Neural cell (in vitro differentiated cells): ENCODE results near the gene FAM43A. TPM values are rescaled to one million over a fixed set of nuclear protein-coding genes. Genes with fewer than 3 reads are reported as not detected.
A peak's percentile ranks its signal among the peaks of the same experiment; 100 is the strongest.

Source experiments
- H2AFZ ChIP-seq: fragments of 200-600, 300-800 bp; sonication (generic), shearing (Covaris generic); 2 replicates; pipeline ENCODE4 v1.6.0; 2014; ENCODE audit warnings: low read depth, mild to moderate bottlenecking, antibody characterized with exemption, low read length, moderate library complexity
- H3F3A ChIP-seq: fragments of 200-600 bp; shearing (Covaris generic); 2 replicates; pipeline ENCODE4 v1.6.1; 2016; ENCODE audit warnings: mild to moderate bottlenecking, moderate library complexity, mixed read lengths, antibody characterized with exemption, low read length; ENCODE audit not compliant: insufficient read depth, poor library complexity, severe bottlenecking
- H3K27ac ChIP-seq: fragments of 200-600, 300-800 bp; sonication (generic), shearing (Covaris generic); 2 replicates; pipeline ENCODE4 v1.5.1; 2014; ENCODE audit warnings: mild to moderate bottlenecking, low read length, moderate library complexity
- H3K27me3 ChIP-seq: fragments of 300-800, 200-600 bp; sonication (generic), shearing (Covaris generic); 2 replicates; pipeline ENCODE4 v1.6.0; 2014; ENCODE audit warnings: mild to moderate bottlenecking, low read depth, low read length, moderate library complexity; ENCODE audit not compliant: insufficient read depth
- H3K36me3 ChIP-seq: fragments of 300-800, 200-600 bp; sonication (generic), shearing (Covaris generic); 2 replicates; pipeline ENCODE4 v1.5.1; 2014; ENCODE audit warnings: mild to moderate bottlenecking, antibody characterized with exemption, low read length, moderate library complexity; ENCODE audit not compliant: insufficient read depth
- H3K4me2 ChIP-seq: fragments of 300-800, 200-600 bp; sonication (generic), shearing (Covaris generic); 2 replicates; pipeline ENCODE4 v1.6.0; 2014; ENCODE audit warnings: mild to moderate bottlenecking, low read length
- H3K4me3 ChIP-seq: fragments of 300-800, 200-600 bp; sonication (generic), shearing (Covaris generic); 2 replicates; pipeline ENCODE4 v1.5.1; 2014; ENCODE audit warnings: mild to moderate bottlenecking, low read length, moderate library complexity
- H3K79me2 ChIP-seq: fragments of 200-600 bp; shearing (Covaris generic); replicated peaks from 2 replicates; pipeline ENCODE4 v1.6.0; 2014; ENCODE audit warnings: mild to moderate bottlenecking, low read length, moderate library complexity; ENCODE audit not compliant: insufficient read depth
- H3K9ac ChIP-seq: fragments of 300-800, 200-600 bp; sonication (generic), shearing (Covaris generic); 2 replicates; pipeline ENCODE4 v1.6.1; 2016; ENCODE audit warnings: mild to moderate bottlenecking, low read length, mixed read lengths
- H3K9me2 ChIP-seq: fragments of 200-600 bp; shearing (Covaris generic); 2 replicates; pipeline ENCODE4 v1.6.1; 2016; ENCODE audit warnings: mild to moderate bottlenecking, low read length, mixed read lengths; ENCODE audit not compliant: insufficient read depth
- H3K9me3 ChIP-seq: fragments of 200-600, 300-800 bp; sonication (generic), shearing (Covaris generic); 2 replicates; pipeline ENCODE4 v1.6.1; 2016; ENCODE audit warnings: mild to moderate bottlenecking, mixed run types, low read length, moderate library complexity, mixed read lengths
- H4K20me1 ChIP-seq: fragments of 200-600 bp; shearing (Covaris generic); 2 replicates; pipeline ENCODE4 v1.6.1; 2016; ENCODE audit warnings: mild to moderate bottlenecking, mixed run types; ENCODE audit not compliant: insufficient read depth
- CTCF ChIP-seq: fragments of 450-650 bp; IDR thresholded peaks from 2 replicates; pipeline ENCODE4 v1.5.1; 2014; ENCODE audit warnings: antibody characterized with exemption, mild to moderate bottlenecking, moderate library complexity; ENCODE audit not compliant: poor library complexity, severe bottlenecking
- EP300 ChIP-seq: fragments of 450-650 bp; conservative IDR thresholded peaks from 2 replicates; pipeline ENCODE4 v1.6.1; 2014; ENCODE audit warnings: antibody characterized with exemption, mild to moderate bottlenecking, moderate library complexity; ENCODE audit not compliant: poor library complexity, severe bottlenecking
- EZH2 ChIP-seq: fragments of 200-600, 300-800 bp; shearing (Covaris generic), sonication (generic); IDR thresholded peaks from 2 replicates; pipeline ENCODE4 v1.6.1; 2014; ENCODE audit warnings: antibody characterized with exemption, low read length, borderline replicate concordance, mild to moderate bottlenecking; ENCODE audit not compliant: insufficient read depth, poor library complexity, severe bottlenecking
- MXI1 ChIP-seq: fragments of 450-650 bp; conservative IDR thresholded peaks from 2 replicates; pipeline ENCODE4 v1.6.1; 2014; ENCODE audit warnings: antibody characterized with exemption, mild to moderate bottlenecking; ENCODE audit not compliant: poor library complexity, severe bottlenecking
- POLR2AphosphoS5 ChIP-seq: IDR thresholded peaks from 2 replicates; pipeline ENCODE4 v1.6.1; 2012
- RAD21 ChIP-seq: fragments of 450-650 bp; conservative IDR thresholded peaks from 2 replicates; pipeline ENCODE4 v1.6.1; 2014; ENCODE audit warnings: antibody characterized with exemption, mild to moderate bottlenecking, moderate library complexity
- REST ChIP-seq: IDR thresholded peaks from 2 replicates; pipeline ENCODE4 v1.6.1; 2012; ENCODE audit warnings: borderline replicate concordance
- SMC3 ChIP-seq: fragments of 450-650 bp; conservative IDR thresholded peaks from 2 replicates; pipeline ENCODE4 v1.6.1; 2014; ENCODE audit warnings: antibody characterized with exemption, mild to moderate bottlenecking, moderate library complexity; ENCODE audit not compliant: poor library complexity
- TAF1 ChIP-seq: IDR thresholded peaks from 2 replicates; pipeline ENCODE4 v1.6.1; 2012; ENCODE audit warnings: low read depth
- polyA plus RNA-seq: library from polyadenylated mRNA; depleted of rRNA; stranded (reverse); fragments of >200 nt; gene quantifications from 2 replicates; pipeline ENCODE4 v1.2.3, GENCODE V29; 2014

Gene FAM43A
- polyA plus RNA-seq, 1 donor from 2014 or later: 0.59 TPM

GRCh38 chr3:194685065-194685717 lies 492 bp upstream of the FAM43A start:
- Histone ChIP-seq H3K4me3 (peak overlapping the region; percentile 74), H3K9ac (peak overlapping the region; percentile 36), H4K20me1 (no peaks in the 10 kb centered on the region), H2AFZ (peak overlapping the region; percentile 1), H3K27me3 (peaks cover 58% of the 10 kb centered on the region), H3K9me3 (no peaks in the 10 kb centered on the region), H3K4me2 (peak overlapping the region; percentile 62), H3K79me2 (no peaks in the 10 kb centered on the region), H3K9me2 (no peaks in the 10 kb centered on the region), H3F3A (no peaks in the 10 kb centered on the region), H3K27ac (no peak overlapping the region), H3K36me3 (no peaks in the 10 kb centered on the region)
- TF ChIP-seq TAF1 (no peak), CTCF (no peak), MXI1 (no peak), EZH2 (no peak), EP300 (no peak), POLR2AphosphoS5 (no peak), SMC3 (no peak), REST (no peak)

- TF ChIP-seq EZH2 (no peak), CTCF (no peak), EP300 (no peak), RAD21 (no peak), SMC3 (no peak), REST (no peak), TAF1 (no peak), MXI1 (no peak), POLR2AphosphoS5 (no peak)
- no peaks in the 10 kb centered on the region for H3K9me3 ChIP-seq
- no peak overlapping the region for H3K27ac ChIP-seq
Measured at GRCh38 chr3:194686414-194686815, 732 bp downstream of the FAM43A start.

More at GRCh38 chr3:194686414-194686815, 732 bp downstream of the FAM43A start:
- H3K27me3 ChIP-seq: peaks cover 55% of the 10 kb centered on the region
- no peaks in the 10 kb centered on the region for H4K20me1 ChIP-seq
- H3K9ac ChIP-seq: peak overlapping the region; percentile 36
- no peaks in the 10 kb centered on the region for H3K79me2 ChIP-seq
- peak overlapping the region; percentile 74 for H3K4me3 ChIP-seq
- no peaks in the 10 kb centered on the region for H3K9me2 ChIP-seq
- H2AFZ ChIP-seq: no peak overlapping the region
- H3K36me3 ChIP-seq: no peaks in the 10 kb centered on the region
- H3K4me2 ChIP-seq: peak overlapping the region; percentile 73
- H3F3A ChIP-seq: no peaks in the 10 kb centered on the region
